Measurements from ENCODE around the gene STXBP5. TPM values are rescaled to one million over a fixed set of nuclear protein-coding genes. Genes with fewer than 3 reads are reported as not detected.

Gene STXBP5
- total and polyA plus RNA-seq, 9 donors = 3.3 to 15.4 (median 10.4) TPM

DNA sequence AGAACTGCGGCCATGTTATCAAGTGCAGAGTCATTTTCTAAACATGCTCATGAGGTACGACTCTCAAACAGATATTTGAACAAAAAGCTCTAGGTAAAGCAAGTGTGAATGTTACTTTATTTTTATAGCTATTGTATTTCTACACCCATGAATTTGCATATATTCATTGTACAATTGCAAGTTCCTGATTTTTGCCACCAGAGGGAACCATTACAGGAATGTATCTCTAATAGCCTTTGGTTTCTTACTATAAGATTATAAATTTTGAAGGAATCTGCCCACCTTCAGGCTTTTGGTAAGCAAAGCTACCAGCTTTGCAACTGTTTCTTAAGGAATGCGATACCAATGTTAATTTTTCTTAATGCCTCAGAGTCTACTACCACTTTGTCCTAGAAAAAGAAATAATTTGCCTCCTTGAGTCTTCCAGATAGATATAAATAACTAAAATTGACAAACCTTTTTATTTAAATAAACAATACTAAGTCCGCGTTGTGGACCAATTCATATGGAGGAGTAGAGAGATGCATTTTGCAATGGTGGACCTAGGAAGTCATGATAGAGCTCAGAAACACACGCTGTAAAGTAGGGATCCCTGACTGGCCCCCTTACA, 178.8 kb downstream of the STXBP5 start:
- H3K27ac ChIP-seq = no peak overlapping the region
- DNase-seq = no peak
- no peaks in the 10 kb centered on the region for H3K9me3 ChIP-seq
- H3K36me3 ChIP-seq = no peaks in the 10 kb centered on the region
- no peaks in the 10 kb centered on the region for H3K27me3 ChIP-seq
- TF ChIP-seq EP300 (IDR thresholded peaks at IDR 0.05) = no peak
- TF ChIP-seq, protein P1, sequence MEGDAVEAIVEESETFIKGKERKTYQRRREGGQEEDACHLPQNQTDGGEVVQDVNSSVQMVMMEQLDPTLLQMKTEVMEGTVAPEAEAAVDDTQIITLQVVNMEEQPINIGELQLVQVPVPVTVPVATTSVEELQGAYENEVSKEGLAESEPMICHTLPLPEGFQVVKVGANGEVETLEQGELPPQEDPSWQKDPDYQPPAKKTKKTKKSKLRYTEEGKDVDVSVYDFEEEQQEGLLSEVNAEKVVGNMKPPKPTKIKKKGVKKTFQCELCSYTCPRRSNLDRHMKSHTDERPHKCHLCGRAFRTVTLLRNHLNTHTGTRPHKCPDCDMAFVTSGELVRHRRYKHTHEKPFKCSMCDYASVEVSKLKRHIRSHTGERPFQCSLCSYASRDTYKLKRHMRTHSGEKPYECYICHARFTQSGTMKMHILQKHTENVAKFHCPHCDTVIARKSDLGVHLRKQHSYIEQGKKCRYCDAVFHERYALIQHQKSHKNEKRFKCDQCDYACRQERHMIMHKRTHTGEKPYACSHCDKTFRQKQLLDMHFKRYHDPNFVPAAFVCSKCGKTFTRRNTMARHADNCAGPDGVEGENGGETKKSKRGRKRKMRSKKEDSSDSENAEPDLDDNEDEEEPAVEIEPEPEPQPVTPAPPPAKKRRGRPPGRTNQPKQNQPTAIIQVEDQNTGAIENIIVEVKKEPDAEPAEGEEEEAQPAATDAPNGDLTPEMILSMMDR (IDR thresholded peaks at IDR 0.05) = no peak
- TF ChIP-seq POLR2A (IDR thresholded peaks at IDR 0.05) = no peak
- 92 to 94% (median 93%) methylated on average over 6 of the region's 6 CpGs for WGBS, 3 donors
- no peaks in the 10 kb centered on the region for H3K4me1 ChIP-seq (ENCODE audit: insufficient read depth)
- intact Hi-C loops (cut with DNase I) = no loop called here
- no peak overlapping the region for H3K4me3 ChIP-seq

DNA sequence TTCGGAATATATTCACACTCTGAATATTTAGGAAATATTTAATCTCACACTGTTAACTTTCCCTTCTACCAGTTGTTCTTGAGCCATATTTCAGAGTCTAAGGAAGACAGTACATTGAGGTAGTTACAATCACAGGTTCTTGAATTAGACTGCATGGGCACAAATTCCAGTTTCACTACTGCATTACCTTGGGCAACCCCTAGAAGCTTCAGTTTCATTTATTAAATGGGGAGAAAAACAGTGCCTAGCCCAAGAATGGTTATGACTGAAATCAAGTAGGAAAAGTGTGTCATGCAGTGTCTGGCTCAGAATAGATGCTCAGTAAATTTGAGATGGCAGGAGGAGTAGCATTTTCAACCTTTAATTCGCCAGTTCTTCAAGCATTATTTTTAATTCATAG, 179.8 kb downstream of the STXBP5 start:
- Histone ChIP-seq H3K4me3 (no peak overlapping the region), H3K9me3 (no peaks in the 10 kb centered on the region), H3K27me3 (no peaks in the 10 kb centered on the region), H3K27ac (no peak overlapping the region), H3K36me3 (no peaks in the 10 kb centered on the region), H3K4me1 (ENCODE audit: insufficient read depth) (no peaks in the 10 kb centered on the region)
- no peak for TF ChIP-seq EP300 (IDR thresholded peaks at IDR 0.05)
- TF ChIP-seq POLR2A (IDR thresholded peaks at IDR 0.05) = no peak
- TF ChIP-seq, protein P1 (IDR thresholded peaks at IDR 0.05) = no peak
- intact Hi-C loops (cut with DNase I) = no loop called here
- no peak for DNase-seq
- WGBS, 3 donors = 95 to 100% (median 97%) methylated on average over 2 of the region's 2 CpGs

DNA sequence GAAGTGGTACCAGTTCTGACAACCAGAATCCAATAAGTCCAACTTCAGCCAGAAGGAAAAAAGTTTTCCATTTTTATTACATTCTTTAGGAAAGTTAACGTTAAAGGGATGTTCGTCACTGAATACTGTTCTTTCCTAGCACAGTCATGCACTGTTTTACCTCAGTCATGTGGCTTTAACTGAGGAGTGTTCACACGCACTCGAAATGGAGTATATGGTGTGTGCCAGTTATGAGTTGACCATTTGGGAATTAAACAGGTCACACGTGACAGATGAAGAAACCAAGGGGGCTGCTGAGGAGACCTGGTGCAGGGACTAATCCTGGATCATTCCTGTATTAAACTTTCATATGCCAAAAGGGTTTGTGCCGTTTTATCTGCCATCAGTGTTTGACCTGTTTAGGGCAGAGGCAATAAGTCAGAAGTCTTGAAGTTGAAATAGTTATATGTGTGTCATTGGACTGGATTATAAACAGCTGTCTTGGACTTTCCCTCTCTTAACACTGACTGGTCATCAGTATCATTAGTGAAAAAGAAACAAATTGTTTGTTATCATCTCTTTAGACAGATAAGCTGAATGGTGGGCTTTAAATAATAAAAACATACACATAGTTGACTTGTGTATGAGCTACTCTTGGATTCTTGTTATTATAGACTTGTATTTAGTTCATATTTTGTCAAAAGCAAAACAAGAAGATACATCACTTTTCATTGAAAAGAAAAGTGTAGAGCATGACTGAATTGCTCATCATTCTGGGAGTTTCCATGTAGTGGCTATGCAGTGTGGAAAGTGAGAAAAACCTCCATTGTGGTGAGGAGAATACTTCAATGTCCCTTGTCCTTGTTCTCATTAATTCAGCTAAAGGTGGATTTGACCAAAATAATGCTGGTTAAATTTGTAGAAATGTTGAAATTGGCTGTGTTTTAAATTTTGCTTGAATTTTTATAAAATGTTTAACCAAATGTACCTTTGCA, 180.8 kb downstream of the STXBP5 start:
- Histone ChIP-seq H3K4me1 (ENCODE audit: insufficient read depth) (no peaks in the 10 kb centered on the region), H3K36me3 (no peaks in the 10 kb centered on the region), H3K9me3 (no peaks in the 10 kb centered on the region), H3K27me3 (no peaks in the 10 kb centered on the region), H3K4me3 (no peak overlapping the region), H3K27ac (no peak overlapping the region)
- DNase-seq = no peak
- TF ChIP-seq, protein P1 (IDR thresholded peaks at IDR 0.05) = no peak
- TF ChIP-seq EP300 (IDR thresholded peaks at IDR 0.05) = no peak
- no peak for TF ChIP-seq POLR2A (IDR thresholded peaks at IDR 0.05)
- intact Hi-C loops (cut with DNase I) = no loop called here
- WGBS, 3 donors = 77 to 83% (median 79%) methylated on average over 6 of the region's 6 CpGs

DNA sequence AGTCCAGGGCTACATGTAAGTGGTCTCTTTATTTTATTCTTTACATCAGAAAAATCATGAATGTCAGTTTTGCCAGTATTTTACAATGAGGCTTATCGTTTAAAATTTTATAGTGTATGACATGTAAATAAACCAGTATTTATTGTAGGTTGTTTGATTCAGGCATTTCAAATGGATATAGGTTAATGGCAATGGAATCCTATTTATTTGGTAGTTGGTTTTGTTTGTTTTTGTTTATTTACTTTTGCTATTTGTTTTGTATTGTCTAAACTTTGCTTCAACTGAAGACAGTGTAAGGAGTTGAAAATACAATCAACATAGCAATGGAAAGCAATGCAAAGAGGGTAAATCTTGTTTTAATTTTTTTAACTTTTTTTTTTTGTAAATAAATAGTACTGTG, 185.2 kb downstream of the STXBP5 start:
- Histone ChIP-seq H3K4me3 (no peak overlapping the region), H3K27me3 (no peaks in the 10 kb centered on the region), H3K36me3 (no peaks in the 10 kb centered on the region), H3K27ac (no peak overlapping the region), H3K4me1 (ENCODE audit: insufficient read depth) (no peaks in the 10 kb centered on the region), H3K9me3 (no peaks in the 10 kb centered on the region)
- DNase-seq = no peak
- intact Hi-C loops (cut with DNase I) = no loop called here
- TF ChIP-seq EP300 (IDR thresholded peaks at IDR 0.05) (no peak), POLR2A (IDR thresholded peaks at IDR 0.05) (no peak)
- TF ChIP-seq, protein P1 (IDR thresholded peaks at IDR 0.05) = no peak
- WGBS, 3 donors = 85 to 87% (median 87%) methylated on average over 1 of the region's 1 CpG

All from ovary (tissue), 9 donors.